ENCODE data around the gene NPLOC4.
"Not testable (repeated sequence)": the region's sequence is repeated elsewhere in the genome, so short reads cannot be mapped to it uniquely, and the experiment has no call there.

The NPLOC4 gene

DNA sequence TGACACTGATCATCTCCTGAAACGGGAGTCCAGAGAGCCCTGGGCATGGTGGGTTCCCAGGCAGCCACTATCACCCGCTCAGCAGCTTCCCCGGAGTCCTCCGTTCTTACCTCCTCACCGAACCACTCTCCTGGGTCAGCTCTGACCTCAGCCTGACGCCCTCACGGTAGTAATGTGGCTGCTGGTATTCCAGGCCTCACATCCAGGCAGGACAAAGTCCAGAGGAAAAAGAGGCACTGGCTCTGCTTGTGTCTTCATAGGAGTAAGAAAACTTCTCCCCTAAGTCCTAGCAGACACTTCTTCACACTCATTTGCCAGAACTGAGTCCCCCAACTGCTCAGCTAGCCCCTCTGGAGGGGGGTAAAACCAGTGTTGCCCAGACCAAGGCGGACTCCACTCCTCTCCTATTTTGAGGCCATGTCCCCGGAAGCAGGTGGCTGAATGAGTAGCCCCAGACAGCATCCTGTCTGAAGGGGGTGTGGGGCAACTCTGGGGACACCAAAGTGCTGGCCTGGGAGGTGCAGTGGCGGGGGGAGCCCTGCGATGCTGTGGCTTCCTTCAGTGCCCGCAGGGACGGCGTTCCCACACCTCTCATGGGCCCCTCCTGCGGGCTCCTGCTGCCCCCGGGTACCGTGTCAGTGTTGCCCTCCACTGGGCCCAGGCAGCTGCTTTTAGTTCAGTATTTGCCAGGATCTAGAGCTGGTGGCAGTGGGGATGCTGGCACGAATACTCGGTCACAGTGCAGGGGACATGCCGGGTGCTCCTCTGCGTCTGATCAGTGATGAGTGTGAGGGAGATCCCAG lies 103.4 kb downstream of the NPLOC4 start:
- DNase-seq (ENCODE audit: low spot score) = no peak

DNA sequence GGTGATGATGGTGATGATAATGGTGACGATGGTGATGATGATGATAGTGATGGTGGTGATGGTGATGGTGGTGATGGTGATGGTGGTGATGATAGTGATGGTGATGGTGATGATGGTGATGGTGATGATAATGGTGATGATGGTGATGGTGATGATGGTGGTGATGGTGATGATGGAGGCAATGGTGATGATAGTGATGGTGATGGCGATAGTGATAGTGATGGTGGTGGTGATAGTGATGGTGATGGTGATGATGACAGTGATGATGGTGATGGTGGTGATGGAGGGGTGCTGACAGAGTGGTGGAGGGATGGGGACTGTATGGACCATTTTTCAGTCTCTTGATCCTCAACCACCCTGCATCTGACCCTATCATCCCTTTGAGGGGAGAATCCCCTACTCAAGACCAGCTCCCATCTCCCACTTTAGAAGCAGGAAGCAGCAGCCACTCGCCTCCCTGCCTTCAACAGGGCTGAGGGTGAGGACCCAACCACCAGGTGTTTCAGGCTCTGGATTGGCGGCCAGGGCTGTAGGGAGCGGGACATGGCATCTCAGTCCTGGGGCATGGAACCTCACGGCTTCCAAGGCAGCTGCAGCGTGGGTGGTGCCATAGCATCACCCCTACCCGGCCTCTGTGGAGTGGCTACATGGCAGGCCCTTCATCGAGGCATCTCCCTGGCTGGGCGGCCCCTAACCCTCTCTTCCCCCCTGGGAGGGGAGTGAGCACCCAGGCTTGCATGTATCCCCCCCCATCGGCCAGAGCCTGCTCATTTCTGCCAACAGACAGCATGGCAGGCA lies 104.2 kb downstream of the NPLOC4 start:
- DNase-seq (ENCODE audit: low spot score) = no peak

DNA sequence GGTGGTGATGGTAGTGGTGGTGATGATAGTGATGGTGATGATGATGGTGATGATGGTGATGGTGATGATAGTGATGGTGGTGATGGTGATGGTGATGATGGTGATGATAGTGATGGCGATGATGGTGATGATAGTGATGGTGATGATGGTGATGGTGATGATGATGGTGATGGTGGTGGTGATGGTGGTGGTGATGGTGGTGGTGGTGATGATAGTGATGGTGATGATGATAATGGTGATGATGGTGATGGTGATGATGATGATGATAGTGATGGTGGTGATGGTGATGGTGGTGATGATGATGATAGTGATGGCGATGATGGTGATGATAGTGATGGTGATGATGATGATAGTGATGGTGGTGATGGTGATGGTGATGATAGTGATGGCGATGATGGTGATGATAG lies 104.9 kb downstream of the NPLOC4 start:
- DNase-seq (ENCODE audit: low spot score) = not testable (repeated sequence)

DNA sequence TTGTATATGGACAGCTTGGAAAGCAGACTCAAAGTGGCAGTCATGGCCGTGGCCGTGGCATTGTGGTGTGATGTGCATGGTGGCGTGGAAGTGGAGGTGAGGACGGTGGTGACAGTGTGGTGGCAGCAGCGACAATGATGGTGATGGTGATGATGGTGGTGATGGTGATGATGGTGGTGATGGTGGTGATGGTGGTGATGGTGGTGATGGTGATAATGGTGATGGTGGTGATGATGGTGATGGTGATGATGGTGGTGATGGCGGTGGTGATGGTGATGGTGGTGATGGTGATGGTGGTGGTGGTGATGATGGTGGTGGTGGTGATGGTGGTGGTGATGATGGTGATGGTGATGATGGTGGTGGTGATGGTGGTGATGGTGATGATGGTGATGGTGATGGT lies 105.9 kb downstream of the NPLOC4 start:
- not testable (repeated sequence) for DNase-seq (ENCODE audit: low spot score)

DNA sequence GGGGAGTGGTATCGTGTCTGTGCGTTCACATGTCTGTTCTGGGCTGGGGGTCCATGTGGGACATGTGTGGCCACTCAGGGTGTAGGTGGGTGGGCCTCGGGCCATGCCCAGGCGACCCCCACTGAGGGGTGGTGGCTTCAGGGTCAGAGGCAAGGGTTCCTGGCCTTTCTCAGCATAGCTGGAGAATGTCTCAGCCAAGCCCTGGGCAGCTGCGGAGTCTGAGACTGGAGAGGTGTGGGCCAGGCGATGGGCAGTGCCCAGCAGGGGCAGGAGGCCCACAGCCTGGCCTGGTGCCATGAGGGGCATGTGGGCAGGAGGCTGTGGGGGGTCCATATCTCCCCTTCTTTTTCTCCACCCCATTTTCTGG lies 107.5 kb downstream of the NPLOC4 start:
- no peak for DNase-seq (ENCODE audit: low spot score)

DNA sequence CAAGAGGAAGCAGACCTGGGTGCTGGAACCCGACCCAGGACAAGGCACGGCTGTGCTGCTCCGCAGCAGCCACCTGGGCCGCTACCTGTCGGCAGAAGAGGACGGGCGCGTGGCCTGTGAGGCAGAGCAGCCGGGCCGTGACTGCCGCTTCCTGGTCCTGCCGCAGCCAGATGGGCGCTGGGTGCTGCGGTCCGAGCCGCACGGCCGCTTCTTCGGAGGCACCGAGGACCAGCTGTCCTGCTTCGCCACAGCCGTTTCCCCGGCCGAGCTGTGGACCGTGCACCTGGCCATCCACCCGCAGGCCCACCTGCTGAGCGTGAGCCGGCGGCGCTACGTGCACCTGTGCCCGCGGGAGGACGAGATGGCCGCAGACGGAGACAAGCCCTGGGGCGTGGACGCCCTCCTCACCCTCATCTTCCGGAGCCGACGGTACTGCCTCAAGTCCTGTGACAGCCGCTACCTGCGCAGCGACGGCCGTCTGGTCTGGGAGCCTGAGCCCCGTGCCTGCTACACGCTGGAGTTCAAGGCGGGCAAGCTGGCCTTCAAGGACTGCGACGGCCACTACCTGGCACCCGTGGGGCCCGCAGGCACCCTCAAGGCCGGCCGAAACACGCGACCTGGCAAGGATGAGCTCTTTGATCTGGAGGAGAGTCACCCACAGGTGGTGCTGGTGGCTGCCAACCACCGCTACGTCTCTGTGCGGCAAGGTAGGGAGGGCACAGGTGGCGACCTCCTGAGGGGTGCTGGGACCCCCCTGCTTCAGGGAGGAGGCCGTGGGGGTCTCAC lies 108.1 kb downstream of the NPLOC4 start:
- DNase-seq (ENCODE audit: low spot score) = no peak

DNA sequence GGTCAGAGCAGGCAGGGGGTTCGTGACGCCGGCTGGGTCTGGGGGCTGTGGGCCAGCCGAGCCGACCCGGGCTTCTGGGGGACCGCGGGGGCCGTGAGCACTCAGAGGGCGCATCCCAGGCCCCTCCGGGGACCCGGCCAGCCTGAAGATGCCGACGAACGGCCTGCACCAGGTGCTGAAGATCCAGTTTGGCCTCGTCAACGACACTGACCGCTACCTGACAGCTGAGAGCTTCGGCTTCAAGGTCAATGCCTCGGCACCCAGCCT lies 108.6 kb downstream of the NPLOC4 start:
- DNase-seq (ENCODE audit: low spot score) = no peak

DNA sequence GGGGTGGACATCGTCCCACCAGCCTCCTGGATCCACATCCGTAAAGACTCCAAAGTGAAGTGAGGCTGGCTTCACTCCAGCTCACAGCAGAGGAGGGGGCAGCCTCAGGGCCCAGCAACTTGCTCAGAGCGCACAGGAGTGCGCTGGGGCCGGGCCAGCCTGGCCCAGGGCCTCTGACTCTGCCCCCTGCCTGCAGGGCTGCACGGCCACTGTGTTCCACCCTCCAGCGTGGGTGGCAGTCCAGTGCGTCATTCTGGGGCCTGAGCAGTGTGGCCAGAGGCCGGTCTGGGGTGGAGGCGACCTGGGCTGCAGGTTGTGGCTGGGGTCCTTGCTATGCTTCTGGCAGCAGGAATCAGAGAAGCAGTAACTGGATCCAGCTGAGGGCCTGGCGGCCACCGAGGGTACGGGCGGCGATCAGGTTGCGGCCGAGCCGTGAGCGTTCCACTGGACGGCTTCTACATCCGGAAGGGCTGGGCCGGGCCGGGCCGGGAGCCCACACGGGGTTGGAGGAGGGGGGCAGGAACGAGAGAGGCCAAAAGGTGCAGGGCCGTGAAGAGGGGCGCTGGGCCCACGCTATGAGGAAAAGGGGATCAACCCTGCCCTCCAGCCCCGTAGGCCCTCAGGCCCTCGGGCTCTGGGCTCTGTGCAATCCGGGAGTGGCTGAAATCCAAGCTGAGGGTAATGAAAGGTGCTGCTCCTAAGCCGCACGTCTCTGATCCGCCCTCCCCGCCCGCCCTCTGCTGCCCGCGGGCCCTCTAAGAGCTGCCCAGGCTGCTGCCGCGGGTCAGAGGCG lies 109.1 kb downstream of the NPLOC4 start, which contains the start of gene FSCN2:
FSCN2 (plus strand) TSS at position 787 of the 793 bp plus-strand sequence. CDS start 155 bp downstream, outside the sequence.
- DNase-seq (ENCODE audit: low spot score) = no peak

DNA sequence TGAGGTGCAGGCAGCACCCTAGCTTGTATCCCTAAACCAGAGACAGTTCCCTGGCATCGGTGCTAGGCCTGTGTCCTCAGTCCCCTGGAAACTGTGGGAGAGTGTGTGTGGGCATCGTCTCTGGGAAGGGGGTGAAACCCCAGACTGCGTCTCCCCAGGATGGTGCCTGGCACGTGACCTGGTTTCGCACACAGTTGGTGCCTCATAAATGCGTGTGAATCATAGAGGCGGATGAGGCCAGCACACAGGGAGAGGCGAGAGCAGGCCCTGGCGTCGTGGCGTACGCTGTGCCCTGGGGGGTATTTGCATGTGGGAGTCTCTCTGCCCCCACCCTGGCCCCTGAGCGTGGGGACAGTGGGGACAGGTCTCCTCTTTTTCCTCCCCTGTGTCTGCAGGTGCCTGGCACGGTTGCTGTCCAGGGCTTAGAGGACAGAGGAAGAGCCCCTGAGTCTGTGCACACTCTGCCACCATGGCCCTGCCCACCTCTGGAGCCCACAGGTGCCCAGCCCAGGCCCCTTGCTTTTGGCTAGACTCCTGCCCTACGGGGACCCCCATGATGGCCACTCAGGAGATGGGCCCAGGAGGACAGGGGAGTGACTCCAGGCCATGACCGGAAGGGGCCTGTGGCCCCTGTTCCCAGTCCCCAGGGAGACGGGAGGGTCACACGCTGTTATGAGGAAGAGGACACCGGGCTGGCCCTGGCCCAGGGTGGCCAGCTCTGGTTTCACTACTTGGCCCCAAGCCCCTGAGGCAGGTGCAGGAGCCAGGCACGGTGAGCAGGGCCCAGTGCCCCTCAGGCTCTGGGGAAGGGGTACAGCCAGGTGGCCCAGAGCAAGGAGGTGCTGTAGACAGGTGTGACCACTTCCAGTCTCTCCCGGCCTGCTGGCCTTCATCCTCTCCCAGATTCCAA lies 110.0 kb downstream of the NPLOC4 start:
- DNase-seq (ENCODE audit: low spot score) = no peak

DNA sequence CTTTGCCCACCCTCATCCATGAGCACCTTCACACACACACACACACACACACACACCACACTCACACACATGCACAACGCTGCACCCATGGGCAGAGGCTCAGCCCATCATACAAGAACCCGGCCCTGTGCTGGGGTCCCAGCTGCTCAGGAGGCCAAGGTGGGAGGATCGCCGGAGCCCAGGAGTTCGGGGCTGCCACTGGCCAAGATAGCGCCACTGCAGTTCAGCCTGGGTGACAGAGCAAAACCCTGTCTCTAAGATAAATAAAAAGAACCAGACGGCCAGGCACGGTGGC lies 112.1 kb downstream of the NPLOC4 start:
- no peak for DNase-seq (ENCODE audit: low spot score)

DNA sequence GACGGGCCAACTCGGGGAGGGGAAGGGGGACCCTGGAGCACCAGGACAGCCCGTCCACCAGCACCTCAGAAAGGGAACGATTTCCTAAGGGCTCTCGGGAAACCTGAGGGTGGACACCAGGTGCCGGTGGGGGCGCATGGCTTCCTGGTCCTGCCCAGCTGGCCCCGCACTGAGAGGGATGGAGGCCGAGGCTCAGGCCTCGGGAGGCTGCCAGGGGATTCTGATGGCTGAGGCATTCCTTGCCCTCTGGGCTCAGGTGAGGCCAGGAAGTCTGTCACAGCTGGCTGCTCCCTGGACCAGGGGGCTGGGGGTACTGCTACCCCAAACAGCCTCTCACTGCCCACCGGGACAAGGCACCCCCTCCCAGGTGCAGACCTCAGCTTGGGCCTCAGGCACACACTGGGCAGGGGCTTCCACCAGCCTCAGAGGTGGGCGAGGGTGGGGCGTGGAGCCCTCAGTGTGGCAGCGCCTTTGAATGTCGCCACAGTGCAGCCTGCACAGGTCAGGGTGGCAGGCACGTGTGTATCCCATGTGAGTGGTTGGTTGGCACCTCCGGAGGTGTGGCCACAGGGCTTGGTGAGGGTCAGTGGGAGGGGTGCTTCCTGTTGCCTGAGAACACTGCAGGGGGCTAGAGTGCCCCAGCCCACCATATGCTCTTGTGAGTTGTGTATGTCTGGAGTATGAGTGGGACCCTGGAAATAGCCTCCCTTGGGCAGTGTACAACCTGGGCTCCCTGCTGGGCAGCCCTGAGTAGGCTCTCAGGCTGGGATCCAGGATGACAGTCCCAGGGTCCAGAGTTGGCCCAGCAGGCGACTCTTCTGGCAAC lies 112.7 kb downstream of the NPLOC4 start:
- no peak for DNase-seq (ENCODE audit: low spot score)

DNA sequence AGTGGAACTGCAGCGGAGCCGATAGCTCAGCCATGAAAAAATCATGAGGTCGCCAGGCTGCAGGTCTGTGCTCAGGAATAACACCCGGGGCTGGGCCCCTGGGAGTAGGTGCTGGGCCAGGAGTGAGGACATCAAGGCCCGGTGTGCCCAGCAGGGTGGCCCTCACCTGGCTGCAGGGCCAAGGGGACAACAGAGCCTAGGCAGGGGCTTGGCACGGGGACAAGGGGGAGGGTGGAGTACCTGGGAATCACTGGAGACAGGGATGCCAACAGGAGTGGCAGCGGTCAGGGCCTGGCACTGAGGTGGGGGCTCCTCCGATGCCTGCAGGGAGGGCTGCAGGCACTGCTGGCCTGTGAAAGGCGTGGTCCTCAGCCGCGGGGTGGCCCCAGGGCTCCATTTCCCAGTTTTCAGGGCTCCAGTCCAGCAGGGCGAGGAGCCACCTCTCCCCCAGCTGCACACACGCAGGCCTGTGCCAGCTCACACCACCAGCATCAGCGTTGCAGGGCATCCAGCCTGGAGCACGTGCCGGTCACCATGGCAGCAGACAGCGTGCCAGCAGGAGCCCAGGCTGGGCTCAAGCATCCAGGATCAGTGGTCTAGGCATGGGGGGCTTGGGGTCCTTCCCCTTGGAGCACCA lies 113.4 kb downstream of the NPLOC4 start:
- DNase-seq (ENCODE audit: low spot score) = no peak

DNA sequence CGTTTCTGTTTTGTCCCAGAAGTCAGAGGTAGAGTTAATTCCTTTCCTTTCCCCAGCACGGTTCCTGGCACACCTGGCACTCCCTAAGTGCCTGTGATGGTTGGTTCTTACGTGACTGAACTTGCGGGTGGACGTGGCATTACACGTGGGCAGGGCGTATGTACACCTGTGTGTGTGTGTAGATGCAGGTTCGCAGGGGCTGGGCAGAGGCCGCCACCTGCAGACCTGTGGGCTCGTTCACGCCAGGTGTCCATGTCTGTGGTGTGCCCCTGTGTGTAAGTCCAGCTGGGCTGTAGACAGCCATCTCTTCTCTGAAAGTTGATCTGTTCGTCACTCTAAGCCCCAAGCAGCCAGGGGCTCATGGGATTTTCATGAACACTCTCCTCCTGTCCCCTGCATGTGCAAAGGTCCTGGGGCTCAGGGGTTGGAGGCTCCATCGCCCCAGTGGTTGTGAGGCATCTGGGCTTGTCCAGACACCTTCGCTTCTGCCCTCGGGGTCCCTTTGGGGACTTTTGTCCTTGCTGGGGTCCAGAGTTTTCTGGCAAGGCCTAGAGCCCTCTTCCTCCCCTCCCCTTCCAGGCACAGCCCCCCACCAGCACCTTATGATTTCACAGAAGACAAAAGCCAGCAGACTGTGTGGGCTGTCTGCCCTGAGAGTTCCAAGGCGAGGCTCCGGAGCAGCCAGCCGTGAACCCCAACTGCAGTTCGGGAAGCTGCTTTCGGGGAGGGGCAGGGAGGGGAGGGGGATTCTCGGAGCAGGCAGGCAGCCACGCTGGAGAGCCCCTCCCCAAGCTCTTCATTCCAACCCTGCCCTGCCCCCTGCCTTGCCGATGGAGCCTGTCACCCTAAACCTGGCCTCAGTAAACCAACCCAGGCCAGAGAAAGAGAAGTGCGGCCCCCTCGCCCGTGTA lies 114.2 kb downstream of the NPLOC4 start:
- no peak for DNase-seq (ENCODE audit: low spot score)

DNA sequence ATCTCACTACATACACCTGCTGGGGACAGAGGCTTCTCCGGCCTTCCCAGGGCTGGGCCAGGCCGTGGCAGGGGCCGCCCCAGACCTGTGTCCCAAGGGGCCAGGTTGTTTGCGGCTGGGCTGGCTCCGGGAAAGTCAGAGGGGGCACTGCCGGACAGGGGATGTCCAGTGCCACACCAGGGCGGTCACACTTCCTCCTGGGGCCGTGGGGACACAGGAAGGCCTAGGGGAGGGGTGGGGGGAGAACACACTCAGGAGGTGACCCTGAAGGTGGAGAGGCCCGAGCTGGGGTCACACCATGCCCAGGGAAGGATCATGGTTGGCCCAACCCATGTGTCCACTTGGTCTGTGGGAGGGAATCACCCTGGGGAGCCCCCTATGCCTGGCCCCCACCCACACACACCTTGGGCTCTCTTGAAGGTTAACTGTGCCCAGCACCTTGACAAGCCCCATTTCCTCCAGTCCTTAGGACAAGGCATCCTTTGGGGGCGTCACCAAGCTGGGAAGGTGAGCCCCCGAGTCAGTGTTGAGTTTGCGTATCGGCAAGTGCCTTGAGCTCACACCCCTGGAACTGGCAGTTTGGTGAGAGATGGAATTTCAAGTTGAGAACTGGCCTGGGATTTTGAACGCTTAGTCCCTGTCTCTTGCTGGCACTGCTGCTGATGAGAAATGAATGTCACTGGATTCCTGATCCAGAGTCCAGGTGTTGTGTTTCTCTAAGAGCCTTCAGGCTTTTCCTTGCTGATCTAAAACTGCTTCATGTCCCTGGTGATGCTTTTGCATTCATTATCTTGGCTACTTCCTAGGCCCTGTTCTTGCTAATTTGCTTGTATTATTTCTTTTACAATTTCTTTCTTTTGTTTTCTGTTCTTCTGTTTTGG lies 116.7 kb downstream of the NPLOC4 start:
- no peak for DNase-seq (ENCODE audit: low spot score)

DNA sequence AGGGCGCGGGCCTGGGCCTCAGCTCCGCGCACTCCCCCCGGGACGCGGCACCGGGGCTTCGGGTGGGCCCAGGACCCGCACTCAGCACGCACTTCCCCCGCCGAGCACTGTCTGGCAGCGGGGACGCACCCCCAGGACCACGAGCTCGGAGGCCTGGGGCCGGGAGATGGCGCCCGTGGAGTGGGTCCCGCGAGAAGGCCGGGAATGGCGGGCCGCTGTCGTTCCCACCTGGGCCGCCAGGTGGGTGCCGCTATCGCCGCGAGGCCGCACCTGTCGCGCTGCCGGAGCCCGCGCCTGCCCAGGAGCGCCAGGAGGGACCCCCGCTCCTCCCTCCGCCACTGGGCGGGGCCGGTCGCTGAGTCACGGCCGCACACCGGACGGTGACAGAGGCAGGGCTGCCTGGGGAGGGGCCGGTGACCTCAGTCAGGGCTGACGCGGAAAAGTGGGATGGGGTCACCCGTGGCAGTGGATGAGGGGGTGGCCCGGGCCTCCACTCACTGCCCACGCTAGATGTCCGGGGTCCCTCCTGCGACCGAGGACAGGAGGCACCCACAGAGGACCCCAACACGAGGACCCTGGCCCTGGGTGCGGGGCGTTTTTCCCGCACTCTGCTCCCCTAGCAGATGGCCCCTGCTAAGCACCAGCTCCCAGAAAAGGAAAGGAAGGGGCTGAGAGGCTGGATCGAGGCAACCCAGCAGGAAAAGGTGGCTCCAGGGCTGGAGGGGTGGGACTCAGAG lies 117.5 kb downstream of the NPLOC4 start:
- no peak for DNase-seq (ENCODE audit: low spot score)

DNA sequence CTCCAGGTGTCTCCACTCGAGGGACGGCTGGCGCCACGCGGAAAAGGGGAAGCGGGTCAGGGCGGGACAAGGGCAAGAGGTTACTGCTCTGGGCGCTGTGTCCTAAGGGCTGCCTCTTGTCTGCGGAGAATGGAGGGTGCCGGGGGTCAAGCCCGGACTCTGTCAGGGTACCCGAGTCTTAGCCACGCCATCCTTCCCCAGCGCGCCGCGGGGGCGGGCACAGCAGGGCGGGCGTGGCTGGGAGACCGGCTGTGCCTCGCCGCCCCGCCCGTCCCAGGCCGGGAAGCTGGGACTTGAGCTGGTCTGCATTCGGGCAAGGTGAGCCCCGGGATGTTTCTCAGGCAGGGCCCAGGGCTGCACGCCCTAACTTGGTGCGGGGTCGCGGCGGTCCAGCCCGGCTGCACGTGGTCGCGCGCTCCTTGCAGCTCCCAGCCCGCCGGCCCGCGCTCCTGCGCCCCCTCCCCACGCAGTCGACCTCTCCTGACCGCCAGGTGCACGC lies 118.1 kb downstream of the NPLOC4 start:
- no peak for DNase-seq (ENCODE audit: low spot score)

Data from activated CD4-positive, alpha-beta T cell treated with anti-CD3 and anti-CD28 coated beads, Interleukin-2, Interleukin-4, amounts not matched to agents 100 ng/mL and 50 ng/mL, durations not matched to agents 16 hours and 8 hours (primary cell).